Endothelial cell (in vitro differentiated cells): ENCODE data around the gene INTS11. TPM values are rescaled to one million over a fixed set of nuclear protein-coding genes. Genes with fewer than 3 reads are reported as not detected.

Source experiments
- DNase-seq: peaks from one replicate; pipeline ENCODE4 v3.0.0; 2021; ENCODE audit warnings: low spot score
- H3K27ac Mint-ChIP-seq: one replicate; pipeline ENCODE4 v1.8.0; 2021; ENCODE audit warnings: mixed read lengths, inconsistent platforms; ENCODE audit not compliant: unreplicated experiment
- H3K27me3 Mint-ChIP-seq: one replicate; pipeline ENCODE4 v1.8.0; 2021; ENCODE audit warnings: mild to moderate bottlenecking, moderate library complexity, mixed read lengths, inconsistent platforms; ENCODE audit not compliant: unreplicated experiment
- H3K36me3 Mint-ChIP-seq: one replicate; pipeline ENCODE4 v1.8.0; 2021; ENCODE audit warnings: mild to moderate bottlenecking, low read depth, mixed read lengths, inconsistent platforms; ENCODE audit not compliant: unreplicated experiment
- H3K4me1 Mint-ChIP-seq: one replicate; pipeline ENCODE4 v1.8.0; 2021; ENCODE audit warnings: mild to moderate bottlenecking, mixed read lengths, inconsistent platforms; ENCODE audit not compliant: unreplicated experiment
- H3K4me3 Mint-ChIP-seq: one replicate; pipeline ENCODE4 v1.8.0; 2021; ENCODE audit warnings: mild to moderate bottlenecking, mixed read lengths, inconsistent platforms; ENCODE audit not compliant: unreplicated experiment
- H3K9me3 Mint-ChIP-seq: one replicate; pipeline ENCODE4 v1.8.0; 2021; ENCODE audit warnings: mixed read lengths, inconsistent platforms; ENCODE audit not compliant: unreplicated experiment
- CTCF ChIP-seq: fragments of 200-600 bp; sonication (generic); IDR thresholded peaks from one replicate; pipeline ENCODE4 v1.5.0; 2021; ENCODE audit warnings: antibody characterized with exemption; ENCODE audit not compliant: unreplicated experiment
- total RNA-seq: library from RNA; stranded (reverse); fragmentation: NEBNext Ultra II Directional; extraction: Animal tissue kit (Norgen Biotek cat#: 25700); gene quantifications from one replicate; pipeline ENCODE4 v1.2.1, GENCODE V29; 2021; ENCODE audit not compliant: unreplicated experiment

Gene INTS11
- total RNA-seq, 1 donor from 2014 or later = 104 TPM

DNA sequence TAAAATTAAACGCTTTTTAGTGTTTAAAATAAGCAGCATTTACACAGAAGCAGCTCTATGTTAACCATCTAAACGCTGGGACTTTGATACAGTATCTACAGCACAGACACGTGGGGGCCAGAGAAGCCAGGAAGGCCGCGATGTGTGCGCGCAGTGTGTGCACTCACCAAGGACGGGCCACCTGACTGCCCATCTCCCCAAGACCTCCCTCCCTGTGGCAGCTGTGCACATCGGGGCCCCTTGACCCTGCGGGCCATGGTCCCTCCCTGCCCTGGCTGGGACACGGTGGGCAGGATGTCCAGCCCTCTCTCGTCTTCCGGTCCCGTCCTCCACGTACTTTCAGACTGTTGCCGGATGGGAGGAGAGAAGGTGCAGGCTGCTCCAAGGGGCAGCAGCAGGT, 10.8 kb upstream of the INTS11 start:
- no peaks in the 10 kb centered on the region for H3K9me3 Mint-ChIP-seq
- no peak for TF ChIP-seq CTCF
- no peak overlapping the region for H3K27ac Mint-ChIP-seq
- H3K4me3 Mint-ChIP-seq = no peak overlapping the region
- no peak for DNase-seq
- H3K36me3 Mint-ChIP-seq = no peaks in the 10 kb centered on the region
- H3K4me1 Mint-ChIP-seq = no peaks in the 10 kb centered on the region
- H3K27me3 Mint-ChIP-seq = peaks cover 6% of the 10 kb centered on the region

GRCh38 chr1:1334835-1335234, 10.4 kb upstream of the INTS11 start:
- Mint-ChIP-seq H3K4me1 (no peaks in the 10 kb centered on the region), H3K4me3 (no peak overlapping the region), H3K9me3 (no peaks in the 10 kb centered on the region), H3K27ac (no peak overlapping the region), H3K36me3 (peaks cover 2% of the 10 kb centered on the region), H3K27me3 (peaks cover 9% of the 10 kb centered on the region)
- TF ChIP-seq CTCF = no peak
- DNase-seq = peak; percentile 51

DNA sequence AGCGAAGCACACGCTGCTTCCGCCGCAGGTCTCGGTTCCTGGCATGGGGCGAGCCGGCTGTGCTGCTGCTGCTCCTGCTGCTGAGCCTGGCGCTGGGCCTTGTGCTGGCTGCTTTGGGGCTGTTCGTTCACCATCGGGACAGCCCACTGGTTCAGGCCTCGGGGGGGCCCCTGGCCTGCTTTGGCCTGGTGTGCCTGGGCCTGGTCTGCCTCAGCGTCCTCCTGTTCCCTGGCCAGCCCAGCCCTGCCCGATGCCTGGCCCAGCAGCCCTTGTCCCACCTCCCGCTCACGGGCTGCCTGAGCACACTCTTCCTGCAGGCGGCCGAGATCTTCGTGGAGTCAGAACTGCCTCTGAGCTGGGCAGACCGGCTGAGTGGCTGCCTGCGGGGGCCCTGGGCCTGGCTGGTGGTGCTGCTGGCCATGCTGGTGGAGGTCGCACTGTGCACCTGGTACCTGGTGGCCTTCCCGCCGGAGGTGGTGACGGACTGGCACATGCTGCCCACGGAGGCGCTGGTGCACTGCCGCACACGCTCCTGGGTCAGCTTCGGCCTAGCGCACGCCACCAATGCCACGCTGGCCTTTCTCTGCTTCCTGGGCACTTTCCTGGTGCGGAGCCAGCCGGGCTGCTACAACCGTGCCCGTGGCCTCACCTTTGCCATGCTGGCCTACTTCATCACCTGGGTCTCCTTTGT, 9.2 kb upstream of the INTS11 start:
- Mint-ChIP-seq H3K36me3 (peaks cover 8% of the 10 kb centered on the region), H3K4me1 (no peaks in the 10 kb centered on the region), H3K27me3 (peaks cover 14% of the 10 kb centered on the region), H3K4me3 (no peak overlapping the region), H3K27ac (no peak overlapping the region), H3K9me3 (no peaks in the 10 kb centered on the region)
- no peak for TF ChIP-seq CTCF
- DNase-seq = no peak

GRCh38 chr1:1332774-1333480, 8.5 kb upstream of the INTS11 start:
- Mint-ChIP-seq H3K27ac (no peak overlapping the region), H3K36me3 (peaks cover 8% of the 10 kb centered on the region), H3K4me3 (no peak overlapping the region), H3K27me3 (peaks cover 14% of the 10 kb centered on the region), H3K9me3 (no peaks in the 10 kb centered on the region), H3K4me1 (no peaks in the 10 kb centered on the region)
- no peak for TF ChIP-seq CTCF
- DNase-seq = no peak

GRCh38 chr1:1332031-1332755, 7.7 kb upstream of the INTS11 start:
- Mint-ChIP-seq H3K27me3 (peaks cover 14% of the 10 kb centered on the region), H3K4me3 (no peak overlapping the region), H3K27ac (no peak overlapping the region), H3K36me3 (peaks cover 8% of the 10 kb centered on the region), H3K4me1 (no peaks in the 10 kb centered on the region), H3K9me3 (no peaks in the 10 kb centered on the region)
- TF ChIP-seq CTCF = no peak
- DNase-seq = no peak
